Caco-2 (cell line): ENCODE data around the gene EXD3. TPM values are rescaled to one million over a fixed set of nuclear protein-coding genes. Genes with fewer than 3 reads are reported as not detected.
A peak's percentile ranks its signal among the peaks of the same experiment; 100 is the strongest.

Experiments used
- BruUV-seq: library from RNA; stranded (reverse); fragments of 400-500 nt; replicated peaks from 2 replicates; lab custom pipeline; 2021; lab: Mats Ljungman, UMichigan
- CTCF ChIA-PET: fragments of 300-600 bp; sonication (Branson Sonifier 250); formaldehyde crosslinking; loops from one replicate; lab custom pipeline; 2022; ENCODE audit warnings: antibody characterized with exemption; lab: Charles Lee
- POLR2A ChIA-PET: fragments of 300-600 bp; sonication (Branson Sonifier 250); formaldehyde crosslinking; loops from one replicate; lab custom pipeline; 2022; ENCODE audit warnings: antibody characterized with exemption; lab: Charles Lee
- DNase-seq, 2 experiments: peaks; one replicate each; pipeline versions ENCODE4 v3.0.0 to v3.0.0-alpha.2; 2020 to 2022
- H3K27me3 ChIP-seq: replicated peaks from 2 replicates; pipeline ENCODE4 v1.6.0; 2011; ENCODE audit warnings: low read length; ENCODE audit not compliant: control insufficient read depth, insufficient read depth
- H3K36me3 ChIP-seq: 2 replicates; pipeline ENCODE4 v1.5.1; 2011; ENCODE audit warnings: low read length; ENCODE audit not compliant: control insufficient read depth, insufficient read depth
- H3K4me1 ChIP-seq: fragments of 250-450 bp; sonication (Bioruptor Pico); 2 replicates; pipeline ENCODE4 v1.5.1; 2020; ENCODE audit warnings: mild to moderate bottlenecking
- H3K4me3 ChIP-seq: 2 replicates; pipeline ENCODE4 v1.5.1; 2011; ENCODE audit warnings: low read depth, mild to moderate bottlenecking, control low read depth, low read length
- H3K9me3 ChIP-seq: fragments of 250-450 bp; sonication (Bioruptor Pico); 2 replicates; pipeline ENCODE4 v1.5.1; 2020; ENCODE audit warnings: mild to moderate bottlenecking, moderate library complexity
- H3K27ac Mint-ChIP-seq: one replicate; pipeline ENCODE4 v1.8.0; 2022; ENCODE audit warnings: mixed read lengths; ENCODE audit not compliant: unreplicated experiment
- H3K27me3 Mint-ChIP-seq: one replicate; pipeline ENCODE4 v1.8.0; 2022; ENCODE audit warnings: mixed read lengths; ENCODE audit not compliant: insufficient read depth, unreplicated experiment
- H3K36me3 Mint-ChIP-seq: one replicate; pipeline ENCODE4 v1.8.0; 2022; ENCODE audit warnings: mild to moderate bottlenecking, mixed read lengths; ENCODE audit not compliant: insufficient read depth, unreplicated experiment
- H3K4me1 Mint-ChIP-seq: one replicate; pipeline ENCODE4 v1.8.0; 2022; ENCODE audit warnings: low read depth, mixed read lengths; ENCODE audit not compliant: unreplicated experiment
- H3K4me3 Mint-ChIP-seq: one replicate; pipeline ENCODE4 v1.8.0; 2022; ENCODE audit warnings: mild to moderate bottlenecking, moderate library complexity, mixed read lengths; ENCODE audit not compliant: unreplicated experiment
- H3K9me3 Mint-ChIP-seq: one replicate; pipeline ENCODE4 v1.8.0; 2022; ENCODE audit warnings: mixed read lengths; ENCODE audit not compliant: unreplicated experiment
- intact Hi-C: fragments of 100-400 bp; cut with micrococcal nuclease; formaldehyde crosslinking; loops from one replicate; pipeline ENCODE4 v1.10.0; 2022; ENCODE audit not compliant: unreplicated experiment
- total RNA-seq: library from RNA; stranded (reverse); gene quantifications from 2 replicates; pipeline ENCODE4 v1.2.3, GENCODE V29; 2022
- TF ChIP-seq, protein P1 (sequence below), 2 experiments: fragments of 200-600 bp in 1 of 2; IDR thresholded peaks; 1 replicate in 1 of 2; 2 replicates in 1 of 2; pipeline versions ENCODE4 v1.5.1 to v1.8.0; 2011 to 2022; ENCODE audit warnings: antibody characterized with exemption in 1 of 2, control low read depth in 1 of 2, inconsistent platforms in 1 of 2, low read depth in 1 of 2, low read length in 1 of 2, mild to moderate bottlenecking in 1 of 2, moderate library complexity in 1 of 2; ENCODE audit not compliant: insufficient read depth in 1 of 2, severe bottlenecking in 1 of 2, unreplicated experiment in 1 of 2

EXD3 gene
- total RNA-seq, 1 experiment from 2014 or later = 10.9 TPM

DNA sequence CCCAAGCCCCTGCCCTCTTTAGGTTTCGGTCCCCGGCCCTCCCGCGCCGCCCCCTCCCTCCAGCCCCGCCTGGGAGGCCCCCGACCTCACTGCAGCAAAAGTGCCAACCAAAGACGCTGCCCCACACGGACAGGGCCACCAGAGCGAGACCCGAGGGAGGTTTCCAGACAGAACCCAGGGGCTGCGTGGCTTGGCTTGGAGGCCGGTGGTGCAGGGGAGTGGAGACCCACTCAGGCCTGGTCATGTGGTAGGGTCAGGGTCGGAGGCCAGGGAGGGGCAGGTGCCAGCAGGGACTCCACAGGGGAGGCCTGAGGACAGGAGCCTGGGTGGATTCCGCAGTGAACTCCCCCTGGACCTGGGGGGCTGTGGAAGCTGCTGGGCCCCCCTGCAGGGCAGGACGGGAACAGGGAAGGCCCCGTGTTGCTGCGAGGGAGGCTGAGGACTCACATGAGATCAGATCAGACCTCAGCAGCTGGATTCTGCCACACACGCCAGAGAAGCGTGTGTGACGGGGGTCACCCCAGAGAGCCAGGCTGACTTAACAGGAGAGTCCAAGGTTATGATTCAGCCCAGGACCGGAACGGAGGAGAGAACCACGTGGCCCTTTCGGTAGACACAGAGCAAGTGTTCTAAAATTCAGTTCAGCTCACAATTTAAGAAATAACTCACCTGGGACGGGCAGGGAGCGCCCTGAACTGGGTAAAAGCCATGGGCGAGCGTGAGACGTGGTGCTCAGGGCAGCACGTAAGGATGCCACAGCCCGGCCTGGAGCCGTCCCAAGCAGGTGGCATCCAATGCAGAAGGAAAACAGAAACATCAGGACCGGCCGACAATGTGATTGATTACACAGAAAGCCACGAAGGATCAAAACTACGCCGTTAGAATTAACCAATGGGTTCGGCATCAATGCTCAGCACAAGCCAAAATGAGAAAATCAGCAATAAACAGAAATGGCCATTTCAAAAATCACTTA is 38.9 kb downstream of the EXD3 start:
- no peaks in the 10 kb centered on the region for H3K9me3 Mint-ChIP-seq
- Histone ChIP-seq H3K36me3 (no peaks in the 10 kb centered on the region), H3K4me1 (no peaks in the 10 kb centered on the region), H3K4me3 (no peak overlapping the region), H3K9me3 (no peaks in the 10 kb centered on the region), H3K27me3 (no peaks in the 10 kb centered on the region)
- no peak for DNase-seq
- intact Hi-C loops = no loop called here
- ChIA-PET CTCF (no interaction called here), POLR2A (no interaction called here)
- BruUV-seq = no TSS peak
- no peaks in the 10 kb centered on the region for H3K27me3 Mint-ChIP-seq
- TF ChIP-seq, protein P1, sequence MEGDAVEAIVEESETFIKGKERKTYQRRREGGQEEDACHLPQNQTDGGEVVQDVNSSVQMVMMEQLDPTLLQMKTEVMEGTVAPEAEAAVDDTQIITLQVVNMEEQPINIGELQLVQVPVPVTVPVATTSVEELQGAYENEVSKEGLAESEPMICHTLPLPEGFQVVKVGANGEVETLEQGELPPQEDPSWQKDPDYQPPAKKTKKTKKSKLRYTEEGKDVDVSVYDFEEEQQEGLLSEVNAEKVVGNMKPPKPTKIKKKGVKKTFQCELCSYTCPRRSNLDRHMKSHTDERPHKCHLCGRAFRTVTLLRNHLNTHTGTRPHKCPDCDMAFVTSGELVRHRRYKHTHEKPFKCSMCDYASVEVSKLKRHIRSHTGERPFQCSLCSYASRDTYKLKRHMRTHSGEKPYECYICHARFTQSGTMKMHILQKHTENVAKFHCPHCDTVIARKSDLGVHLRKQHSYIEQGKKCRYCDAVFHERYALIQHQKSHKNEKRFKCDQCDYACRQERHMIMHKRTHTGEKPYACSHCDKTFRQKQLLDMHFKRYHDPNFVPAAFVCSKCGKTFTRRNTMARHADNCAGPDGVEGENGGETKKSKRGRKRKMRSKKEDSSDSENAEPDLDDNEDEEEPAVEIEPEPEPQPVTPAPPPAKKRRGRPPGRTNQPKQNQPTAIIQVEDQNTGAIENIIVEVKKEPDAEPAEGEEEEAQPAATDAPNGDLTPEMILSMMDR (IDR thresholded peaks at IDR 0.05; ENCODE audit: insufficient read depth in 1 of 2, low read depth in 1 of 2, low read length in 1 of 2, severe bottlenecking in 1 of 2, unreplicated experiment in 1 of 2) = no peak
- H3K27ac Mint-ChIP-seq = no peak overlapping the region
- H3K36me3 Mint-ChIP-seq = no peaks in the 10 kb centered on the region
- no peak overlapping the region for H3K4me3 Mint-ChIP-seq
- no peaks in the 10 kb centered on the region for H3K4me1 Mint-ChIP-seq

DNA sequence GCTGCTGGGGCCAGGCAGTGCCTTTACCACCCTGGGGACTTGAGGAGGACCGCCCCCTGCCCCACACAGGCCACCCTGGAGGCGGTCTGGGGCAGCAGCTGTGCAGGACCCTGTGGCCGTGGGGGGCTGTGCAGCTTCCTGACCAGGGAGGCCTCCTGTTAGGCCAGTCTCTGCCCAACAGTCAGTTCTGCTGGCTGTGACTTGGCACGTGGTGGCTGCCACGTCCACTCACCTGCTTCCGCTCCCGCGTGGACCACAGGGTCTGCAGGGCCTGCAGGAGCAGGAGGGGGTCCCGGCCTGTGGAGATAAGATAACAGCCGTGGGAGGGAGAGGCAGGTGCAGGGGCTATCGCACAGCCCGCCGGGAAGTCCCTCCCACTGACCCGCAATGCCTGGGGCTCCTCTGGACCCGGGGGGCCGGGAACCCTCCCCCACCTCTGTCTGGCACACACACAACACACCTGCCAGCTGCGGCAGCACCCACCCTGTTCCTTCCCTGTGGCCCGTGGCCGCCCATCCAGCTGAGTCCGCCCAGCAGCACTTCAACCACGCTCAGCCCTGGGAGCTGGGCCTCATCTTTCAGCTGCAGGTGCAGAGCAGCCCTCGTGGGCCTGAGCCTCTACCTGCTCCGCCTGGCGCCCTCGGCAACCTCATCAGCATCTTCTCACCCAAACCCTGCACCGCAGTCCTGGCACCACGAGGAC is 39.7 kb downstream of the EXD3 start:
- POLR2A ChIA-PET = no interaction called here
- no peak overlapping the region for H3K4me3 ChIP-seq
- no peaks in the 10 kb centered on the region for H3K36me3 ChIP-seq
- intact Hi-C loops = no loop called here
- DNase-seq = peak in 1 of 2 experiments; percentile 26
- no peaks in the 10 kb centered on the region for H3K9me3 ChIP-seq
- no peaks in the 10 kb centered on the region for H3K4me1 ChIP-seq
- Mint-ChIP-seq H3K4me1 (no peaks in the 10 kb centered on the region), H3K27me3 (no peaks in the 10 kb centered on the region), H3K27ac (no peak overlapping the region), H3K36me3 (peaks cover 5% of the 10 kb centered on the region), H3K9me3 (no peaks in the 10 kb centered on the region), H3K4me3 (no peak overlapping the region)
- no TSS peak for BruUV-seq
- H3K27me3 ChIP-seq = no peaks in the 10 kb centered on the region
- CTCF ChIA-PET = interaction anchor here (0.9 kb wide), 1 partner anchor 81 kb away, joined by 3 read pairs; the partner anchor contains the start of gene NRARP
- TF ChIP-seq, protein P1 (IDR thresholded peaks at IDR 0.05; ENCODE audit: insufficient read depth in 1 of 2, low read depth in 1 of 2, low read length in 1 of 2, severe bottlenecking in 1 of 2, unreplicated experiment in 1 of 2) = no peak

DNA sequence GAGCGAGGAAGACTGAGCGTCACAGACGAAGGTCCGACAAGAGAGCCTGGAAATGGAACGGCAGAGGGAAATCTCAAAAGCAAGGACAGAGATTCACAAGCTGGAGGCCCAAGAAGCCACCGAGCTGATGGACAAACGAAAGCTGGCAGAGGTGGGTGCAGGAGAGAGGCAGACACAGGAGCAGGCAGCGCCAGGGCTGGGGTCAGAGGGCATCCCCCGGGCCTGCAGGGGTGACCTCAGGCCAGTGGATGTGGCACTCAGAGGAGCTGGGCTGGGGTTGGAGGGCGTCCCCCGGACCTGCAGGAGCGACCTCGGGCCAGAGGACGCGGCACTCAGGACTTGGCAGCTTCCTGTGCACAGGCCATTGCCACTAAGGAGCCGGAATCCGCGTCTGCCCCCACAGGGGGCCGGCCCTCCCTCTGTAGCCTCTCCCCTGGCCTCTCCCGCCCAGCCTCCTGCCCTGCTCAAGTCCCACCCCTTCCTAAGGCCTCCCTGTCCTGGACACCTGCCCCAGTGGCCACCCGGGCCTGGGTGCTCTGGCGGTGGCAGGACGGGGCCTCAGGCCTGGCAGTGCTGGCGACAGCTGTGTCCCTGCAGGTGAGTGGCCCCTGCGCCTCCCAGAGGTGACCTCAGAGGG is 40.4 kb downstream of the EXD3 start:
- TF ChIP-seq, protein P1 (IDR thresholded peaks at IDR 0.05; ENCODE audit: insufficient read depth in 1 of 2, low read depth in 1 of 2, low read length in 1 of 2, severe bottlenecking in 1 of 2, unreplicated experiment in 1 of 2) = no peak
- Histone ChIP-seq H3K4me1 (no peaks in the 10 kb centered on the region), H3K36me3 (no peaks in the 10 kb centered on the region), H3K27me3 (no peaks in the 10 kb centered on the region), H3K4me3 (no peak overlapping the region), H3K9me3 (no peaks in the 10 kb centered on the region)
- intact Hi-C loops = no loop called here
- H3K27me3 Mint-ChIP-seq = no peaks in the 10 kb centered on the region
- no TSS peak for BruUV-seq
- ChIA-PET CTCF (interaction anchor here (0.9 kb wide), 1 partner anchor 80 kb away, joined by 3 read pairs; the partner anchor contains the start of gene NRARP), POLR2A (no interaction called here)
- no peaks in the 10 kb centered on the region for H3K9me3 Mint-ChIP-seq
- peaks cover 6% of the 10 kb centered on the region for H3K36me3 Mint-ChIP-seq
- no peaks in the 10 kb centered on the region for H3K4me1 Mint-ChIP-seq
- H3K4me3 Mint-ChIP-seq = no peak overlapping the region
- DNase-seq = peak in 1 of 2 experiments; percentile 32
- H3K27ac Mint-ChIP-seq = no peak overlapping the region
